ENCODE results near the gene FCGR3B.
"Not testable (repeated sequence)": the region's sequence is repeated elsewhere in the genome, so short reads cannot be mapped to it uniquely, and the experiment has no call there.

DNA sequence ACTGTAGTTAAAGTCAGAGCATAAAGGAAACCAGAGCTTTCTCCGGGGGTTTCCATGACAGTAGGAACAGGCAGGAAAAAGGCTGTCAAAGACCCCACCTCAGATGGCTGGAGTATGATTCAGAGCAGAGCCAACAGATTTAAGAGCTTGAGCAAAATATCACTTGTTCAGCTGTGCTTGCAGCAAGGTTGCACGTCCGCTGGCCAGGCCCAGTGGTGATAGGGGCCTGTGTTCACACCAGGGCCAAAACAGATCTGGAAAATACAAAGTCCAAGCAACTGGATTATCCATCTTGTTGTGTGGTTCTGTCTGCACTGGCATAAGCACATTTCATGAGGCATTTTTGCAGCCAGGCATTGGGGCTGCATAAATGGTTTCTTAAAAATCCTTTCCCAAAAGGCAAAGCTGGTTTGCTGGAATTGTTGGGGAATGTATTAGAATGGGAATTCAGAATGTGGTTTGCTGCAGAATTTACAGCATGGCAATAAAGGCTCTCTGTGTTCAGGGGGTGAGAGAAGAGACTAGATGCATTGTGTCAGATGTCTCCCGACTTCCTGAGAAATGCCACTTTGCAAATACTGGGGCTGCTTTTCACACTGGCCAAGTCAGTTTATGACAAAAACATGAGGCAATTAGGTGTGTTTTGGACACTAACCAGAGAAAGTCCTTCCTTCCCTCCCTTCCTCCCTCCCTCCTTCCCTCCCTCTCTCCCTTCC lies 36.5 kb downstream of the FCGR3B start:
- TF ChIP-seq, protein P1, sequence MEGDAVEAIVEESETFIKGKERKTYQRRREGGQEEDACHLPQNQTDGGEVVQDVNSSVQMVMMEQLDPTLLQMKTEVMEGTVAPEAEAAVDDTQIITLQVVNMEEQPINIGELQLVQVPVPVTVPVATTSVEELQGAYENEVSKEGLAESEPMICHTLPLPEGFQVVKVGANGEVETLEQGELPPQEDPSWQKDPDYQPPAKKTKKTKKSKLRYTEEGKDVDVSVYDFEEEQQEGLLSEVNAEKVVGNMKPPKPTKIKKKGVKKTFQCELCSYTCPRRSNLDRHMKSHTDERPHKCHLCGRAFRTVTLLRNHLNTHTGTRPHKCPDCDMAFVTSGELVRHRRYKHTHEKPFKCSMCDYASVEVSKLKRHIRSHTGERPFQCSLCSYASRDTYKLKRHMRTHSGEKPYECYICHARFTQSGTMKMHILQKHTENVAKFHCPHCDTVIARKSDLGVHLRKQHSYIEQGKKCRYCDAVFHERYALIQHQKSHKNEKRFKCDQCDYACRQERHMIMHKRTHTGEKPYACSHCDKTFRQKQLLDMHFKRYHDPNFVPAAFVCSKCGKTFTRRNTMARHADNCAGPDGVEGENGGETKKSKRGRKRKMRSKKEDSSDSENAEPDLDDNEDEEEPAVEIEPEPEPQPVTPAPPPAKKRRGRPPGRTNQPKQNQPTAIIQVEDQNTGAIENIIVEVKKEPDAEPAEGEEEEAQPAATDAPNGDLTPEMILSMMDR (IDR thresholded peaks at IDR 0.05): not testable (repeated sequence)
- not testable (repeated sequence) for TF ChIP-seq POLR2A (IDR thresholded peaks at IDR 0.05)

Measured in testis (tissue), 2 donors.